Fibroblast of skin of left biceps (primary cell): ENCODE results near the gene TIMM22.
"Not testable (repeated sequence)": the region's sequence is repeated elsewhere in the genome, so short reads cannot be mapped to it uniquely, and the experiment has no call there.

Experiments
- DNase-seq, 2 experiments: peaks; one replicate each; pipeline ENCODE4 v3.0.0-alpha.2; 2013; ENCODE audit warnings: low read depth in 2 of 2

The TIMM22 gene

GRCh38 chr17:971861-972260 is 25.1 kb upstream of the TIMM22 start:
- not testable (repeated sequence) for DNase-seq

- DNase-seq: no peak
These were observed 23.9 kb upstream of the TIMM22 start for GRCh38 chr17:973053-973452.

- not testable (repeated sequence) for DNase-seq
These were observed 22.2 kb upstream of the TIMM22 start for GRCh38 chr17:974778-975177.

- no peak for DNase-seq
These were observed 21.5 kb upstream of the TIMM22 start for GRCh38 chr17:975371-975915.

GRCh38 chr17:976312-976711 is 20.6 kb upstream of the TIMM22 start:
- DNase-seq: no peak

- no peak for DNase-seq
These were observed 19.8 kb upstream of the TIMM22 start for GRCh38 chr17:977166-977565.

- peak in 1 of 2 experiments; percentile 38 for DNase-seq
These were observed 18.5 kb upstream of the TIMM22 start for GRCh38 chr17:978103-979093.

GRCh38 chr17:979212-979538 is 17.8 kb upstream of the TIMM22 start:
- DNase-seq: no peak

GRCh38 chr17:979539-980405 is 17.2 kb upstream of the TIMM22 start, which contains the start of gene NXN:
Gene NXN (minus strand): TSS chr17:979776.
- DNase-seq: no peak

GRCh38 chr17:980406-981291 is 16.3 kb upstream of the TIMM22 start:
- peak in 1 of 2 experiments; percentile 62 for DNase-seq

- DNase-seq: no peak
These were observed 15.7 kb upstream of the TIMM22 start for GRCh38 chr17:981292-981658.

- DNase-seq: no peak
These were observed 13.0 kb upstream of the TIMM22 start for GRCh38 chr17:983921-984320.

GRCh38 chr17:986322-986929 is 10.5 kb upstream of the TIMM22 start:
- DNase-seq: no peak

GRCh38 chr17:987931-988330 is 9.0 kb upstream of the TIMM22 start:
- no peak for DNase-seq

GRCh38 chr17:988561-988960 is 8.4 kb upstream of the TIMM22 start:
- no peak for DNase-seq

- no peak for DNase-seq
These were observed 4.0 kb upstream of the TIMM22 start for GRCh38 chr17:992933-993332.

- not testable (repeated sequence) for DNase-seq
These were observed 1.6 kb upstream of the TIMM22 start for GRCh38 chr17:995324-995723.

- DNase-seq: no peak
These were observed 1.2 kb downstream of the TIMM22 start for GRCh38 chr17:998111-998510.

GRCh38 chr17:1000597-1001461 is 3.9 kb downstream of the TIMM22 start:
- no peak for DNase-seq
